ENCODE measurements around the gene C10orf95. TPM values are rescaled to one million over a fixed set of nuclear protein-coding genes. Genes with fewer than 3 reads are reported as not detected.

C10orf95 gene
- total RNA-seq, 6 donors from 2014 or later, result 5.9 to 27.5 (median 15.1) TPM

- Histone ChIP-seq H3K4me1 (peaks cover 10 to 30% (median 16%) of the 10 kb centered on the region in 4 donors), H3K36me3 (peaks cover 0 to 22% (median 20%) of the 10 kb centered on the region in 4 donors), H3K27ac (no peak overlapping the region), H3K9me3 (peaks cover 0 to 3% (median 0%) of the 10 kb centered on the region in 4 donors), H3K4me3 (no peak overlapping the region), H3K27me3 (no peaks in the 10 kb centered on the region)
- WGBS, 2 donors, result 91 to 93% methylated on average over 1 of the region's 1 CpG
- DNase-seq, result no peak
- ATAC-seq (ENCODE audit: low FRiP score in 2 of 2), result no peak
- TF ChIP-seq POLR2A (IDR thresholded peaks at IDR 0.05), result no peak
- TF ChIP-seq EP300 (IDR thresholded peaks at IDR 0.05), result no peak
- TF ChIP-seq CTCF (IDR thresholded peaks at IDR 0.05), result no peak
- no peak for TF ChIP-seq POLR2AphosphoS5 (IDR thresholded peaks at IDR 0.05)
These were observed 25.9 kb downstream of the C10orf95 start for GRCh38 chr10:102425444-102425843.

- no peak overlapping the region for H3K27ac ChIP-seq
- WGBS, 2 donors, result 81% methylated on average over 5 of the region's 6 CpGs; no CpG with 5 or more reads in 1 of the 2 donors
- TF ChIP-seq EP300 (IDR thresholded peaks at IDR 0.05) (no peak), CTCF (IDR thresholded peaks at IDR 0.05) (no peak), POLR2A (IDR thresholded peaks at IDR 0.05) (no peak), POLR2AphosphoS5 (IDR thresholded peaks at IDR 0.05) (no peak)
- ATAC-seq (ENCODE audit: low FRiP score in 2 of 2), result no peak
- H3K9me3 ChIP-seq, result peaks cover 0 to 3% (median 0%) of the 10 kb centered on the region in 4 donors
- H3K27me3 ChIP-seq, result no peaks in the 10 kb centered on the region
- peaks cover 15 to 35% (median 21%) of the 10 kb centered on the region in 4 donors for H3K4me1 ChIP-seq
- peak in 1 of 2 donors; percentile 26 for DNase-seq
- peaks cover 0 to 22% (median 20%) of the 10 kb centered on the region in 4 donors for H3K36me3 ChIP-seq
- H3K4me3 ChIP-seq, result no peak overlapping the region
These were observed 26.4 kb downstream of the C10orf95 start for GRCh38 chr10:102424916-102425315.

GRCh38 chr10:102424145-102424544 is 27.2 kb downstream of the C10orf95 start:
- Histone ChIP-seq H3K4me1 (peaks cover 23 to 43% (median 29%) of the 10 kb centered on the region in 4 donors), H3K4me3 (no peak overlapping the region), H3K9me3 (peaks cover 0 to 3% (median 0%) of the 10 kb centered on the region in 4 donors), H3K36me3 (peaks cover 0 to 22% (median 20%) of the 10 kb centered on the region in 4 donors), H3K27ac (no peak overlapping the region), H3K27me3 (peaks cover 0 to 4% (median 0%) of the 10 kb centered on the region in 4 donors)
- DNase-seq, result no peak
- TF ChIP-seq EP300 (IDR thresholded peaks at IDR 0.05), result no peak
- TF ChIP-seq POLR2A (IDR thresholded peaks at IDR 0.05), result no peak
- TF ChIP-seq CTCF (IDR thresholded peaks at IDR 0.05), result no peak
- no peak for ATAC-seq (ENCODE audit: low FRiP score in 2 of 2)
- 81 to 96% methylated on average over 8 to 9 of the region's 9 CpGs for WGBS, 2 donors

GRCh38 chr10:102423372-102423968 is 27.9 kb downstream of the C10orf95 start:
- peak overlapping the region in 1 of 4 donors; percentile 94 for H3K4me3 ChIP-seq
- ATAC-seq (ENCODE audit: low FRiP score in 2 of 2), result no peak
- WGBS, 2 donors, result 96% methylated on average over 10 to 13 of the region's 13 CpGs

More at GRCh38 chr10:102423372-102423968, 27.9 kb downstream of the C10orf95 start:
- Histone ChIP-seq H3K36me3 (peaks cover 0 to 22% (median 20%) of the 10 kb centered on the region in 4 donors), H3K4me1 (peaks cover 26 to 46% (median 33%) of the 10 kb centered on the region in 4 donors), H3K27ac (peak overlapping the region in 3 of 4 donors; percentile 91 to 95 (median 94)), H3K9me3 (peaks cover 0 to 3% (median 0%) of the 10 kb centered on the region in 4 donors), H3K27me3 (peaks cover 0 to 11% (median 0%) of the 10 kb centered on the region in 4 donors)
- TF ChIP-seq CTCF (IDR thresholded peaks at IDR 0.05) (no peak), POLR2AphosphoS5 (IDR thresholded peaks at IDR 0.05) (no peak), EP300 (IDR thresholded peaks at IDR 0.05) (no peak), POLR2A (IDR thresholded peaks at IDR 0.05) (no peak)
- DNase-seq, result no peak
